GM13977 (cell line): ENCODE measurements around the gene MRAP.

Experiments
- DNase-seq: peaks from one replicate; pipeline ENCODE4 v3.0.0; 2012; ENCODE audit warnings: low spot score
- CTCF ChIP-seq: IDR thresholded peaks from 2 replicates; pipeline ENCODE4 v1.5.1; 2012; ENCODE audit warnings: mild to moderate bottlenecking, control low read depth; ENCODE audit not compliant: insufficient read depth; ENCODE audit errors: extremely low read depth, missing control alignments
- in situ Hi-C: fragments of 300-500 bp; cut with MboI; formaldehyde crosslinking; loops from one replicate; pipeline ENCODE4 v1.12.0; 2022; ENCODE audit warnings: low sequenced_read_pairs, low pct_unique_long_range_greater_than_20kb, mixed read lengths, inconsistent platforms; ENCODE audit not compliant: unreplicated experiment

The MRAP gene

GRCh38 chr21:32298148-32298559, 501 bp upstream of the MRAP start:
- in situ Hi-C loops: no loop called here
- TF ChIP-seq CTCF: no peak
- no peak for DNase-seq

GRCh38 chr21:32299695-32300094, 1.0 kb downstream of the MRAP start:
- in situ Hi-C loops: no loop called here
- no peak for DNase-seq

GRCh38 chr21:32300117-32300681, 1.5 kb downstream of the MRAP start:
- TF ChIP-seq CTCF: no peak
- in situ Hi-C loops: no loop called here
- DNase-seq: no peak

More at GRCh38 chr21:32299695-32300094, 1.0 kb downstream of the MRAP start:
- TF ChIP-seq CTCF: no peak

GRCh38 chr21:32301596-32301995, 2.9 kb downstream of the MRAP start:
- TF ChIP-seq CTCF: no peak
- in situ Hi-C loops: no loop called here
- no peak for DNase-seq

- DNase-seq: no peak
- no peak for TF ChIP-seq CTCF
- in situ Hi-C loops: no loop called here
Measured at GRCh38 chr21:32302560-32302959, 3.9 kb downstream of the MRAP start.

- TF ChIP-seq CTCF: no peak
- no peak for DNase-seq
- in situ Hi-C loops: no loop called here
Measured at GRCh38 chr21:32303385-32303784, 4.7 kb downstream of the MRAP start.

- no peak for TF ChIP-seq CTCF
- no peak for DNase-seq
- in situ Hi-C loops: no loop called here
Measured at GRCh38 chr21:32304998-32305397, 6.3 kb downstream of the MRAP start.
